ENCODE measurements around the gene EXOC4.

Gene EXOC4

GRCh38 chr7:133303931-133304330 lies 51.1 kb downstream of the EXOC4 start:
- no peak for DNase-seq (ENCODE audit: low read depth in 2 of 2)
- H3K4me3 ChIP-seq (replicated peaks in 1 of 2; ENCODE audit: low read depth in 2 of 2, low read length in 2 of 2), result no peak overlapping the region
- no peak for TF ChIP-seq CTCF (IDR thresholded peaks at IDR 0.05; ENCODE audit: low read depth, low read length)

- no peak for TF ChIP-seq CTCF (IDR thresholded peaks at IDR 0.05; ENCODE audit: low read depth, low read length)
- no peak overlapping the region for H3K4me3 ChIP-seq (replicated peaks in 1 of 2; ENCODE audit: low read depth in 2 of 2, low read length in 2 of 2)
- no peak for DNase-seq (ENCODE audit: low read depth in 2 of 2)
These were observed 56.5 kb downstream of the EXOC4 start for GRCh38 chr7:133309333-133309732.

GRCh38 chr7:133310232-133310862 lies 57.5 kb downstream of the EXOC4 start:
- DNase-seq (ENCODE audit: low read depth in 2 of 2), result peak; percentile 46 to 58
- H3K4me3 ChIP-seq (replicated peaks in 1 of 2; ENCODE audit: low read depth in 2 of 2, low read length in 2 of 2), result no peak overlapping the region
- no peak for TF ChIP-seq CTCF (IDR thresholded peaks at IDR 0.05; ENCODE audit: low read depth, low read length)

GRCh38 chr7:133313575-133313974 lies 60.7 kb downstream of the EXOC4 start:
- H3K4me3 ChIP-seq (replicated peaks in 1 of 2; ENCODE audit: low read depth in 2 of 2, low read length in 2 of 2), result no peak overlapping the region
- DNase-seq (ENCODE audit: low read depth in 2 of 2), result no peak
- TF ChIP-seq CTCF (IDR thresholded peaks at IDR 0.05; ENCODE audit: low read depth, low read length), result no peak

GRCh38 chr7:133314084-133314483 lies 61.2 kb downstream of the EXOC4 start:
- TF ChIP-seq CTCF (IDR thresholded peaks at IDR 0.05; ENCODE audit: low read depth, low read length), result no peak
- no peak for DNase-seq (ENCODE audit: low read depth in 2 of 2)
- H3K4me3 ChIP-seq (replicated peaks in 1 of 2; ENCODE audit: low read depth in 2 of 2, low read length in 2 of 2), result no peak overlapping the region

GRCh38 chr7:133315332-133316040 lies 62.6 kb downstream of the EXOC4 start:
- no peak overlapping the region for H3K4me3 ChIP-seq (replicated peaks in 1 of 2; ENCODE audit: low read depth in 2 of 2, low read length in 2 of 2)
- no peak for TF ChIP-seq CTCF (IDR thresholded peaks at IDR 0.05; ENCODE audit: low read depth, low read length)
- DNase-seq (ENCODE audit: low read depth in 2 of 2), result peak; percentile 45 to 62

Data from cardiac fibroblast (primary cell).